Adrenal gland (tissue), 5 donors: ENCODE results near the gene TMPRSS11D.

Experiments
- POLR2A ChIP-seq, 2 donors: fragments of 450-650 bp; IDR thresholded peaks; one replicate each; pipeline ENCODE4 v1.6.1; 2017; ENCODE audit warnings: antibody characterized with exemption in 2 of 2, mild to moderate bottlenecking in 2 of 2, moderate library complexity in 1 of 2
- TF ChIP-seq, protein P1 (sequence below), 6 experiments: fragments of 450-650 bp in 4 of 6; fragments of 200-600 bp in 2 of 6; sonication (generic) in 1 of 6; IDR thresholded peaks; 1 replicate in 5 of 6; 2 replicates in 1 of 6; pipeline versions ENCODE4 v1.5.1 to v1.8.0; 2016 to 2021; ENCODE audit warnings: antibody characterized with exemption in 6 of 6, mild to moderate bottlenecking in 2 of 6, moderate library complexity in 1 of 6
- donor health status: DM: no; HTN: no; CAD: no.

DNA sequence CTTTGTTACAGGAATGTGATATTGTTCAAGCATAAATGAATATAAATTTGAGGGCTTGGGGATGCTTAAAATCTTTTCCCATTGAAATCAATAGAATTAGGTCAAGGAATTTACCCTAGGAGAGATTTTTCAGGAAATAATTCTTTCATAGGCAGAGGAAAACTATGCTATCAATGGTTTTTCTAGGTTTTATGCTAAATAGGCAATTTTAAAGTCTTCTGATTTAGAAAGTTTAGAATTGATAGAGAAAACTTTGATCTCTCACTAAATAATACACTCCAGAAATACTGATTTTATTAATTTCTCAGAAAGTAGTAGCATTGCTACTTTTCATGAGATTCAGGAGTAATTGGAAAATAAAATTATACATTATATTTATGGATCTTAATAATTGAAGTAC, 93.1 kb downstream of the TMPRSS11D start:
- TF ChIP-seq, protein P1, sequence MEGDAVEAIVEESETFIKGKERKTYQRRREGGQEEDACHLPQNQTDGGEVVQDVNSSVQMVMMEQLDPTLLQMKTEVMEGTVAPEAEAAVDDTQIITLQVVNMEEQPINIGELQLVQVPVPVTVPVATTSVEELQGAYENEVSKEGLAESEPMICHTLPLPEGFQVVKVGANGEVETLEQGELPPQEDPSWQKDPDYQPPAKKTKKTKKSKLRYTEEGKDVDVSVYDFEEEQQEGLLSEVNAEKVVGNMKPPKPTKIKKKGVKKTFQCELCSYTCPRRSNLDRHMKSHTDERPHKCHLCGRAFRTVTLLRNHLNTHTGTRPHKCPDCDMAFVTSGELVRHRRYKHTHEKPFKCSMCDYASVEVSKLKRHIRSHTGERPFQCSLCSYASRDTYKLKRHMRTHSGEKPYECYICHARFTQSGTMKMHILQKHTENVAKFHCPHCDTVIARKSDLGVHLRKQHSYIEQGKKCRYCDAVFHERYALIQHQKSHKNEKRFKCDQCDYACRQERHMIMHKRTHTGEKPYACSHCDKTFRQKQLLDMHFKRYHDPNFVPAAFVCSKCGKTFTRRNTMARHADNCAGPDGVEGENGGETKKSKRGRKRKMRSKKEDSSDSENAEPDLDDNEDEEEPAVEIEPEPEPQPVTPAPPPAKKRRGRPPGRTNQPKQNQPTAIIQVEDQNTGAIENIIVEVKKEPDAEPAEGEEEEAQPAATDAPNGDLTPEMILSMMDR (IDR thresholded peaks at IDR 0.05) = no peak
- TF ChIP-seq POLR2A (IDR thresholded peaks at IDR 0.05) = no peak
